Chondrocyte (in vitro differentiated cells): ENCODE data around the gene CALCA. TPM values are rescaled to one million over a fixed set of nuclear protein-coding genes. Genes with fewer than 3 reads are reported as not detected.

Source experiments
- DNase-seq: peaks from one replicate; pipeline ENCODE4 v3.0.0; 2021; ENCODE audit warnings: mixed read lengths, low spot score
- H3K27ac Mint-ChIP-seq: one replicate; pipeline ENCODE4 v1.8.0; 2021; ENCODE audit warnings: mild to moderate bottlenecking, moderate library complexity, mixed read lengths; ENCODE audit not compliant: unreplicated experiment
- H3K27me3 Mint-ChIP-seq: 2 replicates; pipeline ENCODE4 v1.8.0; 2021; ENCODE audit warnings: low read depth, mixed read lengths
- H3K36me3 Mint-ChIP-seq: 2 replicates; pipeline ENCODE4 v1.8.0; 2021; ENCODE audit warnings: low read depth, mixed read lengths
- H3K4me1 Mint-ChIP-seq: 2 replicates; pipeline ENCODE4 v1.8.0; 2021; ENCODE audit warnings: low read depth, mild to moderate bottlenecking, mixed read lengths
- H3K4me3 Mint-ChIP-seq: one replicate; pipeline ENCODE4 v1.8.0; 2021; ENCODE audit warnings: mild to moderate bottlenecking, moderate library complexity, mixed read lengths; ENCODE audit not compliant: unreplicated experiment
- H3K9me3 Mint-ChIP-seq: 2 replicates; pipeline ENCODE4 v1.8.0; 2021; ENCODE audit warnings: low read depth, mixed read lengths
- CTCF ChIP-seq: fragments of 200-600 bp; sonication (generic); IDR thresholded peaks from 2 replicates; pipeline ENCODE4 v1.5.0; 2021; ENCODE audit warnings: antibody characterized with exemption, mild to moderate bottlenecking, moderate library complexity
- total RNA-seq: library from RNA; stranded (reverse); gene quantifications from 3 replicates; pipeline ENCODE4 v1.2.1, GENCODE V29; 2021

The CALCA gene
- total RNA-seq, 1 donor from 2014 or later, result not detected

GRCh38 chr11:14973621-14974514 is 1.7 kb upstream of the CALCA start:
- TF ChIP-seq CTCF, result no peak
- Mint-ChIP-seq H3K36me3 (peaks cover 3% of the 10 kb centered on the region), H3K27me3 (peaks cover 83% of the 10 kb centered on the region), H3K4me3 (peak overlapping the region; percentile 62), H3K4me1 (peaks cover 25% of the 10 kb centered on the region), H3K9me3 (no peaks in the 10 kb centered on the region), H3K27ac (no peak overlapping the region)
- DNase-seq, result peak; percentile 69

GRCh38 chr11:14972581-14973495 is 687 bp upstream of the CALCA start:
- peaks cover 3% of the 10 kb centered on the region for H3K36me3 Mint-ChIP-seq
- peak; percentile 54 for DNase-seq
- no peak for TF ChIP-seq CTCF
- no peak overlapping the region for H3K4me3 Mint-ChIP-seq
- peaks cover 87% of the 10 kb centered on the region for H3K27me3 Mint-ChIP-seq
- H3K4me1 Mint-ChIP-seq, result peaks cover 25% of the 10 kb centered on the region
- H3K27ac Mint-ChIP-seq, result no peak overlapping the region
- no peaks in the 10 kb centered on the region for H3K9me3 Mint-ChIP-seq

GRCh38 chr11:14969901-14970323 is 2.2 kb downstream of the CALCA start:
- no peak overlapping the region for H3K4me3 Mint-ChIP-seq
- peak; percentile 86 for DNase-seq
- H3K27me3 Mint-ChIP-seq, result peaks cover 72% of the 10 kb centered on the region
- TF ChIP-seq CTCF, result peak; percentile 68
- peaks cover 3% of the 10 kb centered on the region for H3K36me3 Mint-ChIP-seq
- no peak overlapping the region for H3K27ac Mint-ChIP-seq
- peaks cover 21% of the 10 kb centered on the region for H3K4me1 Mint-ChIP-seq
- H3K9me3 Mint-ChIP-seq, result no peaks in the 10 kb centered on the region

- no peak for TF ChIP-seq CTCF
- Mint-ChIP-seq H3K4me1 (peaks cover 4% of the 10 kb centered on the region), H3K27me3 (peaks cover 50% of the 10 kb centered on the region), H3K27ac (no peak overlapping the region), H3K4me3 (no peak overlapping the region), H3K9me3 (no peaks in the 10 kb centered on the region), H3K36me3 (peaks cover 2% of the 10 kb centered on the region)
- DNase-seq, result no peak
Observed at GRCh38 chr11:14967581-14968243, 4.4 kb downstream of the CALCA start.
